Measurements from ENCODE around the gene ZBTB18.

ZBTB18 gene

DNA sequence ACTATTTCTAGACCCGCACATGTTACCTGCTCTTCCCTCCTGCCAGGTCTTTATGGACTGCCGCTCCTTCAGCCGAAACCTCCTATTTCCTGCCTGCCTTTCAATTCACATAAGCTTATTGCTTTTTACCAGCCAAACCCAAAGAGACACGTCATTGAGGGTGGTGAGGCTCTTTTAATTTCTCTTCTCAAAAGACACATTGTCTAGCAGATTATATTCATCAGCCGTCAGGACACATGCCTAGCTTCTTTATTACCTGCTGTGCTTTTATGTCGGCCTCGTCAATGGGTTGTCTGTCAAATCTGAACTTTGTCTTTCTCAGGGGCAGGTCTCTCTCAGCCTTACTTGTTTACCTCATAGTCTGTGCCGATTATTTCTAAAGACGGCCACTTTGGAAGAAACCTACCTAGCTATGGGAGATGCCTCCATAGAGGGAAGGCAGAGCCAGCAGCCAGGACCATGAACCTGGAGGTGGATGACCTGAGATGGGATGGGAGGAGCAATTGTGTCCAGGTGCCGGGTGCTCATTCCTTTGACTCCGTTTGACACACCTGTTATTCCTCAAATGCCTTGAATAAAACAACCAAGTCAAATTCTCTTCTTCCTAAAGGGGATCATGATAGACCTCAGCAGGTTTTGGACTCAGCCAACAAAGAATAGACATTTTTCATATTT lies 42.0 kb downstream of the ZBTB18 start:
- Histone ChIP-seq H3K4me1 (no peaks in the 10 kb centered on the region), H3K27me3 (ENCODE audit: low read depth) (no peaks in the 10 kb centered on the region), H3K36me3 (replicated peaks) (no peaks in the 10 kb centered on the region), H3K4me3 (no peak overlapping the region), H3K9me3 (no peaks in the 10 kb centered on the region; the same call in 1 of the 2 replicates)
- in situ Hi-C loops (cut with MboI; ENCODE audit: low sequenced_read_pairs) = no loop called here
- DNase-seq (ENCODE audit: low spot score in 2 of 2) = no peak

DNA sequence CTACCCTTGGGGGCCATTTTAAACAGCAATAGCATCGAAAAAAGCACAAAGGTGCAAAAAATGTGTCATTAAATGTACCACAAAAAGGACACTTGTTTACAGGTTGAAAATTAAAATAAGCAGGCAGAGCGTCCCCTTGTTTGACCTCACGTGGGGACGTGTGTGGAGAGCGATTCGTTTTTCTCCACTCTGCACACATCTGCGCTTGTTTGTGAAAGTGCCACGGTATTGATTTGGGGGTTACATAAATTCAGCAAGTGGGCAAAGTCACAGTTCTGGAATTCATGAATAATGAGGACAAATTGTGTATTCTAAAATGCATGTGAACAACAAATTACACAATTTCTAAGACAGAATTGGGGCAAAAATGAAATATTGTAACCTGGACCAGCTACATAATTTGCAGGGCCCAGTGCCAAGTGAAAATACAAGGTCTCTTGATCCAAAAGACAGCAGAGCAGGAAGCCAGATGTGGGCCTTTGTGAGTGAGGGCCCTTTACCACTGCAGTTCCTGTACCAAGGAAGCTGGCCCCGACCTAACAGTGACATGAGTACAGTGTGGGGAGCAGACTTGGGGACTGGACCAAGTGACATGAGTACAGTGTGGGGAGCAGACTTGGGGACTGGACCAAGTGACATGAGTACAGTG lies 43.9 kb downstream of the ZBTB18 start:
- in situ Hi-C loops (cut with MboI; ENCODE audit: low sequenced_read_pairs) = no loop called here
- Histone ChIP-seq H3K36me3 (replicated peaks) (no peaks in the 10 kb centered on the region), H3K4me1 (no peaks in the 10 kb centered on the region), H3K27me3 (ENCODE audit: low read depth) (no peaks in the 10 kb centered on the region), H3K9me3 (no peaks in the 10 kb centered on the region; the same call in 1 of the 2 replicates), H3K4me3 (no peak overlapping the region)
- no peak for DNase-seq (ENCODE audit: low spot score in 2 of 2)

DNA sequence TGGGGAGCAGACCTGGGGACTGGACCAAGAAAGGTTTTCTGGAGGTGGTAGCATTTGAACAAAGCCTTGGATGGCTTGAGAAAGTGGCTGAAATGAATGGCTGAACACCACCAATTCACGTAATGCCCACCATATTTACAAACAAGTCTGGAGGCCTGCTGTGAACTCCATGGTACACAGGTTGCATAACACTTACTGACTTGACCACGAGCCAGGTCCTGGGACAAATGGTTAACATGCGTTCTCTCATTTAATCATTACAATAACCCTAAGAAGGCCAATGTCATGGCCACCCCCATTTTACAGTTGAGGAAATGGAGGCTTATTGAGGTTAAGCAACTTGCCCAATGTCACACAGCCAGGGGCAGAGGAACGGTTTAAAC lies 44.4 kb downstream of the ZBTB18 start:
- Histone ChIP-seq H3K36me3 (replicated peaks) (no peaks in the 10 kb centered on the region), H3K4me1 (no peaks in the 10 kb centered on the region), H3K27me3 (ENCODE audit: low read depth) (no peaks in the 10 kb centered on the region), H3K4me3 (no peak overlapping the region), H3K9me3 (no peaks in the 10 kb centered on the region; the same call in 1 of the 2 replicates)
- in situ Hi-C loops (cut with MboI; ENCODE audit: low sequenced_read_pairs) = no loop called here
- DNase-seq (ENCODE audit: low spot score in 2 of 2) = no peak

DNA sequence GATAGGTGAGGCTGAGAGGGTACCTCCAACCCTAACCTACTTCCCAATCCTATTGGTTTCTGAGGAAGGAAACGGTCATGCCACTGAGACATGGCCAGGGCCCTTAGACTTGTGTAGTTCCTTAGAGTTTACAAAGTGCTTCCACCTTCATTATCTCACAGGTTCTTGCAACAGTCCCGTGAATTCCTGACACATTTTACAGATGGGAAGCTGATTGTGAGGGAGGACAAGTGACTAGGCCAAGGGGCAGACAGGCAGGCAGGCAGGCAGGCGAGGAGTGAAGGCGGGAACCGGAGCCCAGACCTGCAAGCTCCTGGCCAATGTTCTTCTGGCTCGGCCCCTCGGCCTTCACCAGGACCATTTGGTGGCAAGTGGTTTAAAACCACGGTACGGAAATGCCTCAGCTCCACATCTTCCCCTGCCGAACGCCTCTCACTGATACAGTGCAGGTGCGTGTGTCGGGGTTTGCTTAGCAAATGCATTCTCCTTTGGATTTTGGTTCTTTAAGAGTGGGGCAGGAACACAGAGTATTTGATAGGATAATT lies 45.1 kb downstream of the ZBTB18 start:
- in situ Hi-C loops (cut with MboI; ENCODE audit: low sequenced_read_pairs) = no loop called here

DNA sequence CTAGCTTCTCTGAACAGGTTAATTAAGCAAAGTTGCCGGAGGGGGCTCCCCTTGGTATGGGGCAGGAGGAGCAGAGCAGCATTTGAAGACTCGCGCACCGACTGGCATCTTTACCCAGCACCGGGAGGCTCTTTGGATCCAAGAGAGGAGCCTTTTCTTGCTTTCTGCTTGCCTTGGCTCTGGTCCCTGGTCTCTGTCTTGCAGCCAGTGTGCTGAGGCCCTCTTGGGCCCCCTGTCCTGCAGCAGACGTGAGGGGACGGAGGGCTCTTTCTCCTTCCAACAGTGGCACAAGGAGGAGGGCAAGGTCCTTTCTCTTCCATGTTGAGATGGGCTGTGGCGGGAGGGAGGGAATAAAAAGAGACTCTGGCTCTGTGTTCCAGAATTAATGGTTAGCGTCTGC lies 45.6 kb downstream of the ZBTB18 start:
- Histone ChIP-seq H3K4me3 (no peak overlapping the region), H3K27me3 (ENCODE audit: low read depth) (no peaks in the 10 kb centered on the region), H3K9me3 (no peaks in the 10 kb centered on the region; the same call in 1 of the 2 replicates), H3K4me1 (no peaks in the 10 kb centered on the region), H3K36me3 (replicated peaks) (no peaks in the 10 kb centered on the region)
- in situ Hi-C loops (cut with MboI; ENCODE audit: low sequenced_read_pairs) = no loop called here
- DNase-seq (ENCODE audit: low spot score in 2 of 2) = no peak

More for the DNA sequence above, 45.1 kb downstream of the ZBTB18 start:
- H3K27me3 ChIP-seq (ENCODE audit: low read depth) = no peaks in the 10 kb centered on the region
- DNase-seq (ENCODE audit: low spot score in 2 of 2) = no peak
- H3K4me1 ChIP-seq = no peaks in the 10 kb centered on the region
- H3K9me3 ChIP-seq = no peaks in the 10 kb centered on the region; the same call in 1 of the 2 replicates
- no peaks in the 10 kb centered on the region for H3K36me3 ChIP-seq (replicated peaks)
- no peak overlapping the region for H3K4me3 ChIP-seq

DNA sequence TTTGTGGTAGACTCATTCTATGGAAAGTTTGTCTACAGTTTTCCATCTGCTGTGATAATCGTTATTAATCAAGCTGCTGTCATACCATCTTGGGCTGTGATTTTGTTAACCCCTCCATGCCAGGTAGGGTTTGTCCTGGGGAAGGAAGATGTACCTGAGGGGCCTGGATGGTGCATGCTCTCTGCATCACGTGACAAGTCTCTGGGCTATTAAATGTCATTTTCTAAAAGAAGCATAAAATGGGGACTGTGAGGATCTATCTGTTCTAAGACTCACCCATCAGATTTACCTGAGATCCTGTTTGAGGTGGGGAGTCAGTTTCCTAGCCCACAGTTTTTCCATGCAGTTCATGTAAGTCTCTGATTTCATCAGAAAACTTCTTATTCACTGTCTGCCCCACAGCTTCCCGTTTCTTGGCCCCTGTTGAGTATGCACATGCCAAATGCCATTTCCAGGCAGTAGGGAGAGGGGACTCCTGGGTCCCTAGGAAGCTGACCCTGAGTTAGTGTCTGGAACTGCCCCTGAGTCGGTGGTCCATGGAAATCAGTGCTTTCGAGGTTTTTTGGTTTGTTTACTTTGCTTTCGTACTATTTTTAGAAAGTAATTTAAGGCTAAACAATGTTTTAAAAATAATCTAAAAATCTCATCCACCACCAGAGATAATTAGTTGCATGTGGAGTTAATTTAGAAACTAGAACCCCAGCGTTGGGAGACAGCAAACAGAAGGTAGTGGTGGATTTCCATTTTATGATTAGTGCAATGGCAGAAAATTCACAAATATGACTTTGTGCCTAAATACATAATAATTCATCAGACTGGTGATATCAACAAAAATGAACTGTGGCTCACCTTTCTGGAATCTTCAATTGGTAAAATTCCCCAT lies 46.7 kb downstream of the ZBTB18 start:
- Histone ChIP-seq H3K27me3 (ENCODE audit: low read depth) (no peaks in the 10 kb centered on the region), H3K4me3 (no peak overlapping the region), H3K9me3 (no peaks in the 10 kb centered on the region), H3K4me1 (no peaks in the 10 kb centered on the region), H3K36me3 (replicated peaks) (no peaks in the 10 kb centered on the region)
- in situ Hi-C loops (cut with MboI; ENCODE audit: low sequenced_read_pairs) = no loop called here
- no peak for DNase-seq (ENCODE audit: low spot score in 2 of 2)

DNA sequence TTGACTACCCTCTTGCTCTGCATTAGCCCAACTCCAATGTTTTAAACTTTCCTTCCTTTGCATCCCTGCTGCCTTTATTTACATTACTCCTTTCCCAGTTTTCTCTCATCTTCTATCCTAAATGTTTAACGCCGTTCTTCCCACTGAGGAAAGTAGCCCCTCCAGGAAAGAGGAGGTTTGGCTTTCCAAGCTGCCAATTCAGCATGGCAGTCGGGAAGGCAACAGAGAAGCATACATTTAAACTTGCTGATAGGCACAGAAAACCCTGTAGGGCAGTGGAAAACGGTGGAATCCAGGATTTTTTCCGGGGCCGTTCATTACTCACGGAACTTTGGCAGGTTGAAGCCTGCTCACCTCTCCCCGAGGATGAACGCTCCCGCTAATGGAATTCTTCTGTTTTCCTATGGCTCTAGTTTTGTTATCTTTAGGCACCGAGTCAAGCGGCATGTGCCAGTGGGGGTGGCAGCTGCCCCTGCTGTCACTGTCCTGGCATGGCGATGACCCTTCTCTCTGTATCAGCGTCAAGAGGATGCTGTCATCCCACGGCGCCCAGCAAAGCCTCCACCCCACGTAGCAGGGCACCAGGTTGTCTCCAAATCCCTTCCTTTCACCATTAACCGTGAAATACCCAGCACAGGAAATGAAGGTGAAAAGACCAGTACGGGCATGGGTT lies 48.3 kb downstream of the ZBTB18 start:
- H3K27me3 ChIP-seq (ENCODE audit: low read depth) = no peaks in the 10 kb centered on the region
- in situ Hi-C loops (cut with MboI; ENCODE audit: low sequenced_read_pairs) = no loop called here
- no peaks in the 10 kb centered on the region for H3K4me1 ChIP-seq
- no peak for DNase-seq (ENCODE audit: low spot score in 2 of 2)
- H3K4me3 ChIP-seq = no peak overlapping the region
- H3K36me3 ChIP-seq (replicated peaks) = no peaks in the 10 kb centered on the region
- H3K9me3 ChIP-seq = no peaks in the 10 kb centered on the region

DNA sequence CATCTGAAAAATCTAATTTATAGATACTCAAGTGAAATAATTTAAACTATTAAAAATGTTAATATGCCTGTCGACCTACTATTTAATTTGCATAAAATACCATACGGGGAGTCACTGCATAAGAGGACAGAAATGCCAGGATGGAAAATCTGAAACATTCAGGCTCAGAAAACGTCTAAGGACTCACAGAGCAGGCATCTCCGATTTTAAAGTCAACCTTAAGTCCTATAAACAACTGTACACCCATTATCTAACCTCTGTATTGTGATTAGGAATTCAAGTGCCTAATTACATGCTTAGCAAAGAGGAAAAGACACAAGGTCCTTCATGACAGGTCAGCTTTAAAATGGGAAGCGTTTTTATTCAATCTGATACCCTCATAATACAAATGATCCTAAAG lies 49.2 kb downstream of the ZBTB18 start:
- in situ Hi-C loops (cut with MboI; ENCODE audit: low sequenced_read_pairs) = no loop called here
- no peaks in the 10 kb centered on the region for H3K36me3 ChIP-seq (replicated peaks)
- no peaks in the 10 kb centered on the region for H3K27me3 ChIP-seq (ENCODE audit: low read depth)
- no peak overlapping the region for H3K4me3 ChIP-seq
- no peaks in the 10 kb centered on the region for H3K4me1 ChIP-seq
- H3K9me3 ChIP-seq = no peaks in the 10 kb centered on the region
- DNase-seq (ENCODE audit: low spot score in 2 of 2) = no peak

DNA sequence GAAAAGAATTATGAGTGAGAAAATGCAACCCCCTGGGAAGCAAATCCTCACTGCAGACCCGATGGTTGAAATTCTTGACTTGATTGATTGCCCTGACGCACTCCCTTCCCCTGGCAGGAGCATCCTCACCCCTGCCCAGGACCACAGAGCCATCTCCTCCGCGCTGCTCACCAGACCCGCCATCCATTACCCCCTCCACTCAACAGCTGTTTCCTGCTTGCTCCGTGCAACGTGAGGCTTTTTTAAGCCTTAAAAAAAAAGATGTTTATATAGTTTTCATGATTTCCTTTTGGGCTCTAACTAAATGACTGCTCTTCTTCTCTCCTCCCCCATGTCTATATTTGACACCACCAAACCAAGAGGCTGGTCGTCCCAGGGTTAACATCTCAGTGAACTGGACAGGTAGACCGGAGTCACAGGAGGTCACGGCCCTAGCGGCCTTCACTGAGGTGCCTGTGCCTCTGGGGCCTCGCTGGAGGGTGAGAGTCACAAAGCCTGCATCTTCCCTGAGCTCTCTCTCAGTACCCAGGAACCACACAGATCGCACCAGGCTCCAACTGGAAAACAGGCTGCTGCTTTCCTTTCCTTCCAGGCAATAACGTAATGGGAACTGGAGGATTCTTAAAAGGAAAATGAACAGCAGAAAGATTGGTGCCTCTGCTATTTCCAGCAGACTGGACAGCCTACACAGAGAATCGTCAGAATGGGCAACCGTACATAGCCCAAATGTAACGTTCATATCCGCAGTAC lies 49.8 kb downstream of the ZBTB18 start:
- H3K4me3 ChIP-seq = no peak overlapping the region
- no peaks in the 10 kb centered on the region for H3K4me1 ChIP-seq
- H3K36me3 ChIP-seq (replicated peaks) = no peaks in the 10 kb centered on the region
- no peaks in the 10 kb centered on the region for H3K9me3 ChIP-seq
- no peak for DNase-seq (ENCODE audit: low spot score in 2 of 2)
- no peaks in the 10 kb centered on the region for H3K27me3 ChIP-seq (ENCODE audit: low read depth)
- in situ Hi-C loops (cut with MboI; ENCODE audit: low sequenced_read_pairs) = no loop called here

DNA sequence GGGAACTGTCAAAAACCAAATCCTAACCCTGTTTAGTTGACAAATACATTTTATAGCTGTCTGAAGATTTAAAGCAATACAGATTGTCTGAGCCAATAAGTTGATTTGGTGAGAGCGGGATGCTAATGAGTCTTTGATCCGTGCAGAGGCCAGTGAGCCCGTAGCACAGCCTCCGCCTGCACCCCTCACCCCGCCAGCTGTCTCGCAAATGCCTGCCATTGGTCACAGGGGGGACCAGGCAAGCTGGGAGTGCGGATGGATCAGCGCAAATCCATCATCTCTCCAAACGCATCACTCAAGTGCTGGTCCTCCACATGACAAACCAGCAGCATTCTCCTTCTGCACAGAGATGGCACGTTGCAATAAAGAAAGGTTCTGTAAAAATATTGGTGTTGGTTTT lies 51.0 kb downstream of the ZBTB18 start:
- no peak overlapping the region for H3K4me3 ChIP-seq
- DNase-seq (ENCODE audit: low spot score in 2 of 2) = no peak
- H3K4me1 ChIP-seq = no peaks in the 10 kb centered on the region
- H3K27me3 ChIP-seq (ENCODE audit: low read depth) = no peaks in the 10 kb centered on the region
- in situ Hi-C loops (cut with MboI; ENCODE audit: low sequenced_read_pairs) = no loop called here
- H3K9me3 ChIP-seq = no peaks in the 10 kb centered on the region
- H3K36me3 ChIP-seq (replicated peaks) = no peaks in the 10 kb centered on the region

DNA sequence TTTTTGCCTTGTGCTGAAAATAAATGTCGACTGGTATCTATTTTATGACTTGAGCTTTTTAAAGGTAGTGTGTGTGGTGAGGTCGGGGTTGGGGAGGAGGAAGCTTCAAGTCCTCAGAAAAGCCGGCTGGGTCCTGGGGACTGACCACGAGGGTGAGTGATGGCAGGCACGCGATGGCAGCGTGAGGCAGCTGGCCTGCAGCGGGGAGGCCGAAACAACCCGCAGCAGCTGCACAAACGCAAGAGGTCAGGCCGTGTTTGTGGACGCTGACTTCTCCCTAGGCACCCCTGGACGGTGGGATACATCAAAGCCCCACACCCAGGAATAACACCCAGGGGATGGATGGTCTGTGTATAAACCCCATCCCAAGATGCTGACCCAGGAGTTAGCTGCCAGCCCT lies 51.4 kb downstream of the ZBTB18 start:
- Histone ChIP-seq H3K36me3 (replicated peaks) (no peaks in the 10 kb centered on the region), H3K4me3 (no peak overlapping the region), H3K9me3 (no peaks in the 10 kb centered on the region), H3K27me3 (ENCODE audit: low read depth) (no peaks in the 10 kb centered on the region), H3K4me1 (0 out of 2 replicates have a peak, but pooled peaks cover under 1% of the 10 kb centered on the region)
- in situ Hi-C loops (cut with MboI; ENCODE audit: low sequenced_read_pairs) = no loop called here
- no peak for DNase-seq (ENCODE audit: low spot score in 2 of 2)

DNA sequence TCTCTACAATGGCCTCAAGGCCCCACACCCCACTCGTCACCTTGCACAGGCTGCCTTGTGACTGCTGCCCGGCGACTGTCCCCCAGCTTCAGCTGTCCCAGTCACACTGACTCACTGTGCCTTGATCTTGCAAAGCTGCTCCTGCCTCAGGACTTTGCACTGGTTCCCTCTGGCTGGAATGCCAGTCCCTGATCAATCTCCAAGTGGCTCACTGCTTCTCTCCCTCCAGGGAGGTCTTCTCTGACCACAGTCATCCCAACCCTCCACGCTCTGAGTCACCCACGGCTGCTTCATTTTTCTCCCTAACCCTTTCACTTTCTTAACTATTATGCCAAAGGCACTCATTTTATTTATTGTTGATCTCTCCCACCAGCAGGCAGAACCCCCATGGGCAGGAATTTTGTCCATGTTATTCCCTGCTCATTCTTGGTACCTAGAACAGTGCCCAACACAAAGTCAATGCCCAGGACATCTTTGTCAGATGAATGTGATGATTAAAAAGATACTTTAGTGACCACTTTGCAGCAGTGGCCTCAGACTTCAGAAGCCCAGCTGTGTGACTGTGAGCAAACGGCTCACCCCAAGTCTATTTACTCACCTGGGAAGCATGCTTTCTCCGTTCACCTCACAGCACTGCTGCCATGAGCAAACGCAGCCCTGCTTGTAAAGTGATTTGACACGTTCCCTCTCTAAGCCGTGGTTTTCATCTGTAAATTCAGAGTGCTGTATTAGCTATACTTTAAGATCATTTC lies 53.4 kb downstream of the ZBTB18 start:
- in situ Hi-C loops (cut with MboI; ENCODE audit: low sequenced_read_pairs) = no loop called here
- Histone ChIP-seq H3K9me3 (no peaks in the 10 kb centered on the region), H3K27me3 (ENCODE audit: low read depth) (no peaks in the 10 kb centered on the region), H3K4me3 (no peak overlapping the region), H3K4me1 (0 out of 2 replicates have a peak, but pooled peaks cover 3% of the 10 kb centered on the region), H3K36me3 (replicated peaks) (no peaks in the 10 kb centered on the region)
- DNase-seq (ENCODE audit: low spot score in 2 of 2) = no peak

All from HAP-1 (cell line).